GM19035 (cell line): ENCODE results near the gene COL25A1.

Source experiments
- ATAC-seq: cut with Tn5 transposase; IDR thresholded peaks from one replicate; pipeline ENCODE4 v1.9.1; 2021; ENCODE audit not compliant: unreplicated experiment

Gene COL25A1

DNA sequence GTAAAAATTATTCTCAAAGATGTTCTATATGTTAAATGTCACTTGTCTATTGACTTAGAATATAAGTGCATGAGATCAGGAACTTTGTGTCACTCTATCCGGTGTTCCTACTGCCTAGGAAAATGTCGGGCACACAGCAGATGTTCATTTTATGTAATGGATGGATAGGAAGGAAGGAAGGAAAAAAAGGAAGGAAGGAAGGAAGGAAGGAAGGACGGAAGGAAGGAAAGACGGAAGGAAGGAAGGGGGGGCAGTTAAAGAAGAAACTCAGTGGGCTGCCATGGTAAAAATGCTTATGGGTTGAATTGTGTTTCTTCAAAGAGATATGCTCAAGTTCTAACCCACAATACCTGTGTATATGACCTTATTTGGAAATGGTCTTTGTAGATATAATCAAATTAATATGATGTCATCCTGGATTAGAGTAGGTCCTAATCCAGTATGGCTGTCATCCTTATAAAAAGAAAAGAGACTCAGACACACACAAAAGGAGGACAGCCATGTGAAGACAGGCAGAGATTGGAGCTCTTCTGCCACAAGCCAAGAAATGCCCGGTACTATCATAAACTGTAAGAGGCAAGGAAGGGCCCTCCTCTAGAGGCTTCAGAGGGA is 86.3 kb downstream of the COL25A1 start:
- ATAC-seq, result no peak

DNA sequence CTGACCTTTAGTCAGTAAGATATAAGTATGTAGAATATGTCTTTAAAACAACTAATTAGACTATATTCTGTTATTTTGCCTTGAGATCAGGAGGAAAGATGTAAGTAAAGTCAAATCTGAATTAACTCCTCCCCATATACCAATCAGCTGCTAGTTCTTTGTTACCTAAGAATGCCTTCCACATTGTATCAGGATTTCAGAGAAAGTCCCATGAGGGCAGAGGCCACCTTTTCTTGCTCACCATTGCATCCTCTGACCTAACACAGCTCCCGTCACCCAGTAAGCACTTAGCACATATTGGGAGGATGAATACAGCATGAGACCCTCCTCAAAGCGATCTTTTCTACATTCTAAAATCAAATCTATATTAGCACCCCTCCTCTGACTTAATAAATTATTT is 87.0 kb downstream of the COL25A1 start:
- no peak for ATAC-seq

DNA sequence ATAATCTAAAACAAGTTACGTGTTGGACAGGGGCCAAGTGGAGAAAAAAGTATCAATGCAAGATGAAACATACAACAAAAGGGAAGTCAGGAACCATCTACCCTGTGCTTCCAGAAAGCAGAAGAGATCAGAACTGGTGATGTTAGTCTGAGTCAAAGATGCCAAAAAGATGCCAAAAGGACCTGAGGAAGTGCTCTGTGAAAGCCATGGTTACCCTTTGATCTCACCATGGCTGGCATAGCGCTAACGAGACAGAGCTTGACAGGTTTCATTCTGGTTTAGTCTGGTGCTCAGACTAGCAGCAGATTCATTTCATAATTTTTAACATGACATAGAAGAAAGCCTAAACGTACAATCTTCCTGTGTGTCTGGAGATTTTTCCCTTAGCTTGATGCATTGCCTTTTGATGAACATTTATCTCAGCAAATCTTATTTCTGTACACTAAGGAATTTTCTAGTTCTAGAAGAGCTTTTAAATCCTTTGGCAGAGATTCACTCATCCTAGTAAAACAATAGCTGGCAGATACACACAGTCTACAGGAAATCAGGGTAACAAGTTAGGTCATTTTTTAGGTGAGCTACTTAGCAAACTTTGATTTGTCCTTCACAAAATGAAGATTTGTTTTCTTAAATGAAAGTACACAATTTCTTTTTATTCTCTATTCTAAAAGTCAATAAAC is 87.7 kb downstream of the COL25A1 start:
- no peak for ATAC-seq

DNA sequence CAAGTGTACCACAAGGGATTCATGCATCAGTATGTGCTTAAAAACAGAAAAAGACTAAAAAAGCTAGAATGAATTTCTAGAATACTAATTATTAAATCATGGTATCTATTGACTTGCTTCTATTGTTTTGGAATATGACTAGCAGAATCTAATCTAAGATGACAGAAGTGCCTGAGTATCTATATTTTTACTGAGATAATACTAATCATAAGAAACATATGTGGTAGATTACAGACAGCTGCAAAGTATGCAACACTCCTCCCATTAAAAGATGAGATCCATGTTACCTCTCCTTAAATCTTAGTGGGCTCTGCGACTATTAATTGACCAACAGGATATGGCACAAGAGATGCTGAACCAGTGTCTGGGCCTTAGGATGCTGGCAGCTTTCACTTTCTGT is 89.4 kb downstream of the COL25A1 start:
- no peak for ATAC-seq

DNA sequence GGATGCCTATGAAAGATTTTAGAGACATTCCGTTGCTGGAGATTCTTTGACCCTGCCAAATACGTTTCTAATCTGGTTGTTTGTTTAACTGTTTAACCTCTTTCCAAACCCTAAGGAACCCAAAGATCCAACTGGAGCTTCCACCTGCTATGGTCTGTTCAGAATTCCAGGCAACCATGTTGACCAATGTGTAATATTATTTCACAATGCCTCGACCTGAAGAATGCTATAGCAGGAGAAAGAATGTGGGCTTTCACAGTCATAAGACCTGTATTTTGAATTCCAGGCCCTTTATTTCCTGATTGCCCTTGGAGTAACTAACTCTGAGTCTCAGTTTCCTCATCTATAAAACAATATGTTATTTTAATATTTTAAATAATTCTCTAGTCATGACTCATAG is 90.8 kb downstream of the COL25A1 start:
- ATAC-seq, result no peak

DNA sequence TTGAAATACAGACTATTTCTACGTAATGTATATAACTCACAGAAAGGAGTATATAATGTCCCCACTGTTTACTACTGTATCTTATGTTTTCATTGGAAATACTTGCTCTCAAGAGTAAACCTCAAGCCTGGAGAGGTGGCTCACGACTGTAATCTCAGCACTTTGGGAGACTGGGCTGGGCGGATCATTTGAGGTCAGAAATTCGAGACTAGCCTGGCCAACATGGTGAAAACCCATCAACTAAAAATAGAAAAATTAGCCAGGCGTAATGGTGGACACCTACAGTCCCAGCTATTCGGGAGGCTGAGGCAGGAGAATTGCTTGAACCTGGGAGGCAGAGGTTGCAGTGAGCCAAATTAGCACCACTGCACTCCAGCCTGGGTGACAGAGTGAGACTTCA is 92.8 kb downstream of the COL25A1 start:
- no peak for ATAC-seq

DNA sequence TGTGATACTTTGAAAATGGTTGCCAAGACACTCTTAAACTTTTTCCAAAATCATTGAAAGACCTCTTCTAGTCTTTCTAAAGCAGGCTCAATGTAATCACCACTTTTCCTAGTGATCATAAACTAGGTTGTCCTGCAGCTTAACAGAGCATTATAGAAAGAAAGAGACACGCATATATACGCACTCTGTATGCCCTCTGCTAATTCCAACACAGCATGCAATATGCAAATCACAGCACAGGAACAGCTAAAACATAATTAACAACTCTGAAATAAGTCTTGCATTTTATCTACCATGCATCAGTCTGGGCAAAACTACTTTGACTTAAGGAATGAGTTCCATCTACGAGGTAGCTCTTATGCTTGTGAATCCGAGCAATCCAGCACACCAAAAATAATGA is 94.6 kb downstream of the COL25A1 start:
- no peak for ATAC-seq

DNA sequence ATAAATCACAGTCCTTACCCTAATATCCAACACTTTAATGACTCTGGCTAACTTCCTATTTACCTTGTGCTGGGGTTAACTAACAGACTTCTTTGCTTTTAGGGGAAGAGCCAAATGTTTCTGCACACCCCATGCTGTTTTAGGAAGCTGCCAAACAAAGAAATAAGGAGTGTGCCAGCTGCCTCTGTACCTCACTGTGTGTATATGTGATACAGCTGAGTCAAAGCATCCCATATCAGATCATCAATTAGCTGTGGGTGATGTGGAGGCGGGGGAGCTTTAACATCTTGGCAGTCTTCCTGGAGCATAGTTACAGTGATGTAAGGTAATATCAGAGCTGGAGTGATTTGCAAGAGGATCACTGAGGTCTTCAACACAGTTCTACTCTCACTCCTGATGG is 95.4 kb downstream of the COL25A1 start:
- no peak for ATAC-seq

DNA sequence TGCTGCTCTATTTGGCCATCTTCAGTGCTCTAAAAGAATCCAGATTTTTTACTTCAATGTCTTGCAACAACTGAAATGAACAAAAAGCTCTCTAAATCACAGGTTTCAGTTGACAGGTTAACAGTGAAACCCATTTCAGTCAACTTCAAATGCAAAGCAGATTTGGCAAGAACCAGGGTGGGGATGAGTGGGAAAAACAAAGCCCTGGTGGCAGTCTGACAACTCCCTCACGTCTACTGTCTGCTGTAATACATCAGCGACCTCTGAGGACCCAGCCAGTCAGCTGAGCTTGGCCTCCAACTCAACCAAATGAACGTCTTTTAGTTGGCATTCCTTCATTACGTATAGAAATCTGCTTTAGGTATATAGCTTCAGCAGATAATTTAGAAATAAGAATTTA is 95.8 kb downstream of the COL25A1 start:
- ATAC-seq, result no peak

DNA sequence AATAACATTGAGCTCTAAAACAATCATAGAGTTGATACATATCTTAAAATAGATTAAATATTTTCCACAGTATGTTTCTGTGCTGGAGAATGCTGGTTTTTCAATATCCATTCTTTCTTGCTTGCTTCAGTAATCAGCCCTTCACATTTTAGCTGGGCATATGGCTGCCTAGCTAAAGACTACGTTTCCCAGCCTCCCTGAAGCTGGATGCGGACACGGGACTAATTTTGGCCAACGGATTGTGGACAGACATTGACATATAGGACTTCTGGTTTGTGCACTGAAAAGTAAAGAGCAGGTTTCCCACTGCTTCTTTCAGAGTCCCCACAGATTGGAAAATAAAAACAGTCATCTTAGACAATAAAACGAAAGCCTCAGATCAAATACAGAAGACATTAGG is 97.3 kb downstream of the COL25A1 start:
- no peak for ATAC-seq

DNA sequence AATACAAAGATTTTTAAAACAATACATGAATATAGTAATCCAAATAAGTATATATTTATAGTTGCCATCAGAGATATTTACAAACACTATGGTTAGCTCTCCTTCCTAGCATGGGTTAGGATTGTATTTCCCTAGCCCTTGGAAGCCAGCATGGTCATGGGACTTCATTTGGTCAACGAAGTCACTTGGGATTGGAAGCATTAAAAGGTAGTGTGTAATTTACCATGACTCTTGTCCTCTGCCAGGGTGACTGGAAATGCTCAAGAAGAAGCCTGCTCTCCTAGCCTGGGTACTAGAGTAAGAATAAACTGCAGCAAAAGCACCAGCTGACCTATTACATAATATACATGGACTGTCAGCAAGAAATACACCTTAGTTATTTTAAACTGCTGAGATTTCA is 102.9 kb downstream of the COL25A1 start:
- no peak for ATAC-seq

DNA sequence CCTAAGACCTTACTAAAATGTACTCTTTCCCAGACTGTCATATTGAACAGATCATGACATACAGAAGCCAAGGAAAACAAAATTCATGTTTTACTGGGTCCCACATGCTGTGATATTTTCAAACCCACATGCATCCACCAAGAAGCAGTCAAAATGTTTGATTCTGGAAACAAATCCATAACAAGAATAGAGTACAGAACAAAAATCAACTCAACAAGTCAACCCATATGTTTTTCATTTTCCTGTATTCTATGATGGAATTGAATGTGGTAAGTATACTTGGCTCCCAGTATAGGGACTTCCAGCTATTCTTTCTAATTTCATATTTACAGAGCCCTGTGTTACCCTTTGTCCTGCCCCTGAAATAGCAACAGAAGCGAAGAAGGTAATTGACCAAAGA is 106.8 kb downstream of the COL25A1 start:
- ATAC-seq, result no peak

DNA sequence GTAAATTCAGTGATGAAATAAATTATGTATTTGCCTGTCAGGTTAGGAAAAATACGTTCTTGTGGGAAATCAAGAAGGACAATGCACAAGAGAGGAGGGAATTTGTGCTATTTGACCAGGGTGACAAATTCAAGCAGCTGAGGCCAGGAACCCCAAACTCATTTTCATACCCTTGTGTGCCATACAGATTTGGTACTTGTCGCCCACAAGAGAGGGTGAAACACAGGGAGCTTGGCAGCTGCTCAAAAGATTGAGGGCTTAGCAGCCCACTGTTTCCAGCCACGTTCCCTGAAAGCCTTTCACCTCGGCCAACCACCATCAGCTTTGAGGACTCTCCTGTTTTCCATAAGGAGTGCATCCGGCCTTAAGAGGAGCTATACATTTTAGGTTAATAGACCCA is 111.2 kb downstream of the COL25A1 start:
- no peak for ATAC-seq

DNA sequence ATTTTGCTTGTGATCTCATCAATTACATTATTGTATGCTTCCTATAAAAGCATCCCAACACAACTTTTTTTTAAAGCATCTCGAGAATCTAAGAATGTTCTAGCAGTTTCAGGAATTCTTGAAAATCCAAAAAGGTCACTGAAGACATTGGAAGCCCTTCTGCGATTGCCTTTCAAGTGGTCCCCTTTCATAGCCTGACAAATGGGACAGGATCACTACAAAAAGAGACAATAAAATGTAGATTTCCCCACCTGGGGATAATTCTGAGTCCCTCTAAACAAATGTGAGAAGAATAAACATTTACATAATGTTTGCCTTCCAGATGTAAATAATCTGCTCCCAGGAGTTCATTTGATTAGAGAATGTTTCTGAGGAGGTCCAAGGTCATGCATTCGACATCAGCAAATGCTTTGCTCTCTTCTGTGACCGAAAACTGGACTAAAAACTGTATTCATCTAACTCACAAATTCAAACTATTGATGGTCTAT is 116.0 kb downstream of the COL25A1 start:
- no peak for ATAC-seq

DNA sequence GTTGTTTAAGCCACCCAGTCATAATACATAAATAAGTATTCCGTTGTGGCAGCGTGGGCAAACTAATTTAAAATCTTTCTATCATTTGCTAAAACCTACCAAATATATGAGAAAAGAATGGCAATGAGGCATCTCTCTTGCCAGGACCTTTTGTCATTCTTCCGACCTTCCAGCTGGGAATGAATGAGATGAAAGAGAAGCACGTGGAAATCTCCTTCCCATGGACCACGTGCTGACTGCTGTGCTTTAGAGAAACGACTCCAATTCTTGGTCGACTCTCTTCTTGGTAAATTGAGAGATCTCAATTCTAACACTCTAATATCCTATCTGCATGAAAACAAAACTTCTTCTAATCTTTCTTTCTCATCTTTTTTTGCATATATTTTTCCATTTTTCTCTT is 116.5 kb downstream of the COL25A1 start:
- no peak for ATAC-seq

DNA sequence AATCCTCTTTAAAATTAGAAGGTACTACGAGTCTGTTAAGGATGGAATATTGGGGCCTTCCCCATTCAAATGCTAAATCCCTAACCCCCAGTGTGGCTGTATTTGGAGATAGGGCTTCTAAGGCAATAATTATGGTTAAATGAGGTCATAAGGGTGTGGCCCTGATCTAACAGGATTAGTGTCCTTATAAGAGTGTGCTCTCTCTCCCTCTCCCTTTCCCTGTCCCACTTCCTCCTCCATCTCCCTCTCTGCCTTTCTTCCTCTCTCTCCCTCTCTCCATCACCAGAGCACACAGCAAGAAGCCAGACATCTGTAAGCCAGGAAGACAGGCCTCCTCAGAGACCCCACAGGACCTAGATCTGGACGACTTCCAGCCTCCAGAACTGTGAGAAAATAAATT is 116.9 kb downstream of the COL25A1 start:
- no peak for ATAC-seq

DNA sequence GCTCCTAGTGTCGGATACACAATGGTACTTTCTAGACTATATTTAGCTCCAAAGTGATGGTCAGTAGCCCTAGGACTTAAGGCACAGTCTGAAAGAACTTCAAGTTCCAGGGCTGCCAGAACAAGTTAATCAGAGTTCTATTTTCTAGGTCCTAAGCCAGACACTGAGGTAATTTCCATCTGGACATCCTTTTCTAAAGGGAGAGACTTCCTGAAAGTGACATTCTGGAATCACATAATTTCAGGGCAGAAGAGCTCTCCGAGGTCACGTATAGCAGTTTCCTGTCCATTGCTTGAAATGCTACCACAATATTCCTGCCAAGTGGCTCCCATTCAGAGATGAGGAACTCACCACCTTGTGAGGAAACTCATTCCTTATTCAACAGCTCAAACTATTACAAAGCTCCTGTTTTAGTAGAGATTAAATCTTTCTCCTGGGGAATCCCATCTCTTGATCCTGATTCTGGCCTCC is 117.9 kb downstream of the COL25A1 start:
- no peak for ATAC-seq

DNA sequence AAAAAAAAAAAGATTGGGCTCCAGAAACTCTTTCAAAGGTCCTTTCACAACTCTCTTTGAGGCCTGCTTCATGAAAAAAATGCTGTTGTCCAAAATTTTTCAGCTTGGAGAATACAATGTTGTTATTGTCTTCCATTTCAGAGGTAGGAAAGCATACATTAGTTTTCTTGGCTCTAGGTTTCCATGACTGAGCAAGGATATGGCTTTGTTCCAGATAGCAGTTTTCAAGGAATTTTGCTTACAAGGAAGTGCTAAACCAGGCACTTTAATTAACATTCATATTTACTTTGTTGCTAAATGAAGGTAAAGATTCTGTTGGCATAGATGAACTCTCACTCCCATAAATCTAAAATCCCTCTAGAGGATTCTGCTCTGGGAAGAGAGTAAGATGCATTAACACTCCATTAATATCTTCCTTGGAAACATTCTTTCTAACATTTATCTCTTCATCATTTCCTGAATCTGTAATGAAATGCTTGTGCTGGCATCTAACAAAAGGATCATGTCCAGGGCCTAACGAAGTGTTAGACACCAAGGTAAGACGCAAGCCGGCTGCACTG is 118.4 kb downstream of the COL25A1 start:
- no peak for ATAC-seq

DNA sequence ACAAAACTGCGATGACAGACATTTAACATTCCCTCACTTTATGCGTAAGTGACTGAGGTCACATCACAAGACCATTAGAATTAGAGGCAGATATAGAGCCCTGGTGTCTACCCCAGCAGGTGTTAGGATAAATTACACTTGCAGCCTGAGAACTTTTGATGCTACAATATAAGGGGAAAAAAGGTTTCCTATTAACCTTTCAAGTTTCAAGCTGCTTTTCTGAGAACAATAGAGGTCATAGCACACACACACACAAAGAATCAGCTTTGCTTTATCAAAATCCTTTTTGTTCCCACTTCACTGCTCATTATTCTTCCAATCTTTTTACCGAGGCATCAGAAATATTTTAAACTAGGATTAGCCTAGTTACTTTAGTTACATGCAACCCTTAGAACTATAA is 119.8 kb downstream of the COL25A1 start:
- no peak for ATAC-seq

DNA sequence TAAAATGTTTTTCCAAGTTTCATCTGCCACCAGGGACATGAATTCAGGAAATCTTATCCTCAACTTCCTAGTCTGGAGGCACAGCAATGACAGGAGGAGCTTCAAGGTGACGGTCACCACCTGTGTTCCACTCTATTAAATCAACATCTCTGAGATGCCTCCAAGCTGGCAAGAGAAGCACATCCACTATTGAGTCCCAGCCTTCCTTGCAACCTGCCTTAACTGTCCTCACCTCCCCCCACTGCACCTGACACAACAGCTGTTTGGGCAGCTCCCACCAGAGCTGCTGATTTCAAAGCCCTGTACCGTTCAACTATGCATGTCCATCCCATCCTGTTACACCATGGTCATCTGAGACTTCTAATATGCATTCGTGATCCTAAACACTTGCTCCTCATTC is 123.4 kb downstream of the COL25A1 start:
- no peak for ATAC-seq

DNA sequence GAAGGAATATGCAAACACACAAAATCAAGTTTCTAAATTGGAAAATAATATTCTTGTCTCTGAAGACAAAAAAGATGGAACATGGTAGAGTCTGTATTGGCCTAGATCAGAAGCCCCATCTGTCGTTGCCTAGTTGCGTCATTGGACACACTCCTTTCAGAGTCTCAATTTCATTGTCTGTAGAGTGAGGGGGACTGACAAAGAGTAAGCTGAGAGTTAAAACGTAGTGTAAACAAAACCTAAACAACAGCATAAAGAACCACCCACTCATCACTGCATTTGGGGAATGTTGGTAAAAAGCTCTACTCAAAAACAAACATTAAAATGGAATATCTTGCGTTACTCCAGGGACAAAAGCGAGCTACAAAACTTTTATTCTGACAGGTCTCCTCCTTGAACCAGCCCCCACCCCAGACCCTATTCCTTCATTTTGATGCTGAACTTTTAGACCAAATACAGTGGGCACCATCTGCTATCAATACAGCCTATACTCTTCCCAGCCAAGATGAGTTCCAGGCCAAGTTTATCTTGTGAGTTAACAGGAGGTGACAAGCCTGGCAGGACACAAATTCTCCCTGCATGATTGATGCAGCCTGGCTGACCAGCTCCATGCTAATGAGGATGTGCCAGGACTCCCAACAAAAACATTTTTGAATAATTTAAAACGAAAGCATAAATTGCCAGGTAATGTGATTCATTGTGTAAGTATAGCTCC is 125.2 kb downstream of the COL25A1 start:
- no peak for ATAC-seq
